IPS DF 4.7 (cell line): ENCODE measurements around the gene HOXD13.

Source experiments
- DNase-seq: peaks from one replicate; pipeline ENCODE4 v3.0.0-alpha.2; 2013; ENCODE audit warnings: low spot score; ENCODE audit errors: extremely low read depth

Gene HOXD13

DNA sequence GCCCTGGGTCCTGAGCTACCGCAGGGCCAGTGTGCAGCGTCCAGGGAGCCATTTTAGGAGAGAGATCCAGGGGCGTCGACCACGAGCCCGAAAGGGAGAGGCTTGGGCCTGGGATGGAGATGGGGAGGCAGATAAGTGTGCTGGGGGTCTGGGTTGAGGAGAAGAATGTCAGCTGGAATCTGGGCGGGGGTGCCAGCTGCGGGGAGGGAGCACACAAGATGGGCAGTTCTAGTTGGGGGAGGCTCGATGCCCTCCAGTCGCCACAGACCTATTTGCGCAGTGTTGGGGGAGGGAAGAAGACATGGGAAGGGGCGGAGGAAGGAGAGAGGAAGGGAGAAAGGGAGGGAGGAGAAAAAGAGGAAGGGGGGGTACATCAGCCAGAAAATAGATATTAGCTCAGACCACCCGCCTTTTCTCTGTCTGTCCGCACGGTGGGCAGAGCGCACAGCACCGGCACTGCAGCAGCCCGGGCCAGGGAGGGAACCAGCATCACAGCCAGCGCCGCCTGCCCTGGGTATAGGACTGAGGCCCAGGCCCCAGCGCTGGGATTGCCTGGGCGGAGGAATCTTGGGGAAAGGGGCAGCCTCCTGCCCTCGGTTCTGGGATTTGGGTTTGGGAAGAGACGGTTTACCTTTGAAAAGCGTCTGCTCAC lies 12.7 kb downstream of the HOXD13 start:
- no peak for DNase-seq

GRCh38 chr2:176105730-176106580 lies 13.4 kb downstream of the HOXD13 start:
- no peak for DNase-seq

GRCh38 chr2:176106581-176107539 lies 14.3 kb downstream of the HOXD13 start, which contains the start of gene HOXD11:
Gene HOXD11, plus strand, starts transcription at chr2:176107280. Its CDS starts 76 bp downstream, at chr2:176107356.
- no peak for DNase-seq

GRCh38 chr2:176107731-176108181 lies 15.2 kb downstream of the HOXD13 start:
- DNase-seq, result no peak

GRCh38 chr2:176109192-176109901 lies 16.8 kb downstream of the HOXD13 start:
- DNase-seq, result no peak

GRCh38 chr2:176109946-176110345 lies 17.4 kb downstream of the HOXD13 start:
- no peak for DNase-seq

- DNase-seq, result no peak
These were observed 18.1 kb downstream of the HOXD13 start for GRCh38 chr2:176110415-176111308.

DNA sequence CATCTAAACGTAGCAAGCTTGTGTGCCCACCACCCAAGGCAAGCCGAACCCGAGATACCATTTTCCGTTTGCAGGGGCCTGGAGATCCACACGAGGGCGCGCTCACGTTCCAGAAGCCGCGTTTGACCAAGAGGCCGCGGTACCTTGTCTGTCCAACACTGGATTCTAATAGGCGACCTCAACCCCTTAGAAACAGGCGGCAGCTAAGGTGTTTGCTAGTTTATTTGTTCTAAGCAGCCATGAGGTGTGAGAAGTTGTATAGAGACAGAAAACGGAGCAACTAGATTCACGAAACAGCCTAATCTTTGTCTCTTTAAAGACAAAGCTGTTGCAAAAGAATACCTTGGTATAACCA lies 18.8 kb downstream of the HOXD13 start:
- DNase-seq, result no peak

DNA sequence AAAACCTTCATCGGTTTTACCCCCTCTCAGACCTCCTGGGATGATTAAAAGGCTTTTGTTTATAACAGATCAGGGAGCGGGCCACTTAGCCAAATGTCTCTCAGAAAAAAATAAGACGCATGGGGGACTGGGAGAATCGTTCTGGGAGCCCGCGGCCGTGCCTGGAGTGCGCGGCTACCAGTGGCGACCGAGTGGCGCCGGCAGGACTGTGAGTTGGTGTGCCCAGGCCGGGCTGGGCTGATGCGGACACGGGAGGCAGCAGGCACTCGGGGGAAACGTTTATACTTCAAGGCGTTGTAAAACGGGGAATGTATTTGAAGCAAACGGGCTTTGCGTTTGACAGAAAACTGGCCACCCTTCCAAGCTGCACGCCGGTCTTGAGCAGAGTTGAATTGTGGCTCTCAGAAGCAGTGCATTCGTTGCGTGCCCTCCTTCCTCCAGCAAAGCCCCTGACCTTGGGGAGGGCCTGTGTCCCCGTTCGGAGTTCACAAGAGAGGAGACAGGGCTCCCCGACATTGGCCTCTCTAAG lies 19.4 kb downstream of the HOXD13 start:
- DNase-seq, result no peak

GRCh38 chr2:176112375-176113302 lies 20.1 kb downstream of the HOXD13 start:
- no peak for DNase-seq

DNA sequence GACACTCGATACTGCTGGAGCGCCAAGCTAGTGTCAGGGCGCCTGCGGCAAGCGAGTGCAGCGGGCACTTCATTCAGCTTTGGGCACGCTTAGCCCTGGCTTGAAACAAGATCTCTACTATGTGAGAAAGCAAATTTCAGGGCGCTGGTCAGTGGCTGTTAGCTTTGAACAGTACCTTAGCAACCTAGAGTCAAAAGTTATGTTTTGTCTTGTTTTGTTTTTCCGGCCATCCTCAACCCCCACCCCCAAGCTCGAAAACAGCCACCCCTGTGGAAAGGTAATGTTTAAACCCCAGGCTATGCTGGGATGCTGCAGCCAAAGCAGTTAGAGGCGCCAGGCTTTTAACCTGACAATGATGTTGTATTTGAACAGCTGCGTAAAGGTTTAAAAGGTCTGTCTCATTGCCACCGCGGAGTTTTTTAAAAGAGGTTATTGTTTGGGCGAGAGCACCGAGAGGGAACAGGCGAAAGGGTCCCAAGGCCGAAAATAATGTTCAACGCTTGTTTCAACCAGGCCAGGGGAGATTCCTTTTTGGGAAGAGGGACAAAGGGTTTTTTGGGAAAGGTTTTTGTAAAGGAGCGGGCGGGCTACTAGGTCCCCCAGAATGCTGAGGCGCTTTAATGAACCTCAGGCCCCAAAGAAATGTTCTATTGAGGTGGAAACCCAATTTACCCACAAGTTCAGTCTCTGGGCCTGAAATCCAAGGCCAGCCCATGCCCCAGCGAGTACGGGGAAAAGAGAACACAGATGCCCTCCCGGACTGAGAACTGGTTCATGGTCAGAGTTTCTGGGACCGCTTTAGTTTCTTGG lies 21.8 kb downstream of the HOXD13 start:
- no peak for DNase-seq

DNA sequence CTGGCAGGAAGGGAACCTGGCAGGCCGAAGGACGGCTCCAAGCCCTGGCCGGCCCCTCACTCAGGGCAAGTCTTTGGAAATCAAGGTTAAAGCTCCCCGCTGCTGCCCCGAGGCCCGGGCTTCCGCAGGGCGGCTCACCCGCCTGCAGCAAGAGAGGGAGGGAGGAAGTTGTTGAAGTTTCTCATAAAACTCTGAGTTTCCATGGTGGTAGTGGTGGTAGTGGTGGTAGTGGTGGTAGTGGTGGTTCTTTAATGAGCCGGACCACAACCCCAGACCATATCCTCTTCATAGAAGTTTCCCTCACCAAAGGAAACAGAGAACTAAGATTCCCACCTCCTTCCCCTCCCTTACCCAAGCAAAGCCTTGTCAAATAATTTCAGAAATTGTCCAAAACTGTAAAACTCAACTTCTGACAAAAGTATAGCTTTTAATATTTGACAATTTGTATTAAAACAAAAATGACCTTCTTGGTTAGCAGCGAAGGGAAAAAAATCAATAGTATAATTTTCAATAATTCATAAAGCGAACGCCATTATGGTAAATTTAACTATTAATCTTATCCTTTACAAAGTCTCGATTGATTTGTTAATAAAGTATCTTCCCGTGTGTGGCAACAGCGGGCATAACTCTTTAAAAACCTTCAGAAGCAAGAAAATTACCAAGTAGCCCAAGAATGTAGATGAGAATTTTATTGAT lies 22.6 kb downstream of the HOXD13 start:
- no peak for DNase-seq

DNA sequence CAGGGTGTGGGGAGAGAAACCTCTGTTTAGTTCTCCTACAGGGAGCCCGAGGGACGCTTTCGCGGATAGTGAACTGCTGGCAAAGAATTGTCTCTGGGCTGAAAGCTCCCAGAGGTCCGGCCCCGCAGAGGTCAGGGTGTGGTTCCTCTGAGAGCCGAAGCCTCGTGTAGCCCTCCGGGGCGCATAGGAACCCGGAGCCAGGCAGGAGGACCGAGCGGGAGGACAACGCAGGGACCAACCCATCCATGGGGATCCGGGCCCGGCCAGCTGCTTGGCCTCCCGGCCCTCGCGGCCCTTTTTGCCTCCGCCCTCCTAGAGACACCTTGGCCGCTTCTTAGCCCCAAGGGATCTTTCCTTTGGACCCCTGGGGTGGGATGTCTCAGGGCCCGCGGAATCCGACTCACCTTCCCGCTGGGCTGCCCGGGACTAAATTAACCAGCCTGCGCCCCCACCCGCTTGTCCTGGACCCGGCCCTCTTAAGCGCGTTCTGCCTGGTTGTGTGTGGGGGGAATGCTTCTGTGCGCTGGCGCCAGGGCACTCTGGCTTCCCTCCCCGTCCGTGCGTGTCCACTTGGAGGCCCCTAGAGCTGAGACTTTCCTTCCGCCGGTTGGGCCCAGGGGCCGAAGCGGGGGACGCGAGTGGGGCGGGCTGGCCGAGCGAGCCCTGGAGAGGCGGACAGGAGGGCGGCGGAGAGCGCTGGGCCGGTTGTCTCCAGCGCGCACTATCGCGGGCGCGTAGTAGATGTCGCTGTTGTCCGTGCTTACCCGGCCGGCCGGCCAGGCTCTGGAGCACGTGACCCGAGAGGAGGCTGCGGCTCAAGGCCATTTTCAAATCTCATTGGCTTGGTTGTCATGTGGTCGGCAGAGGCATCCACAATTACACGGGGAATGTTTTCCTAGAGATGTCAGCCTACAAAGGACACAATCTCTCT lies 23.6 kb downstream of the HOXD13 start, which contains the start of gene HOXD10:
Gene HOXD10, plus strand, starts transcription at position 896 of the 931 bp plus-strand sequence. CDS start 56 bp downstream, outside the sequence.
- DNase-seq, result no peak

DNA sequence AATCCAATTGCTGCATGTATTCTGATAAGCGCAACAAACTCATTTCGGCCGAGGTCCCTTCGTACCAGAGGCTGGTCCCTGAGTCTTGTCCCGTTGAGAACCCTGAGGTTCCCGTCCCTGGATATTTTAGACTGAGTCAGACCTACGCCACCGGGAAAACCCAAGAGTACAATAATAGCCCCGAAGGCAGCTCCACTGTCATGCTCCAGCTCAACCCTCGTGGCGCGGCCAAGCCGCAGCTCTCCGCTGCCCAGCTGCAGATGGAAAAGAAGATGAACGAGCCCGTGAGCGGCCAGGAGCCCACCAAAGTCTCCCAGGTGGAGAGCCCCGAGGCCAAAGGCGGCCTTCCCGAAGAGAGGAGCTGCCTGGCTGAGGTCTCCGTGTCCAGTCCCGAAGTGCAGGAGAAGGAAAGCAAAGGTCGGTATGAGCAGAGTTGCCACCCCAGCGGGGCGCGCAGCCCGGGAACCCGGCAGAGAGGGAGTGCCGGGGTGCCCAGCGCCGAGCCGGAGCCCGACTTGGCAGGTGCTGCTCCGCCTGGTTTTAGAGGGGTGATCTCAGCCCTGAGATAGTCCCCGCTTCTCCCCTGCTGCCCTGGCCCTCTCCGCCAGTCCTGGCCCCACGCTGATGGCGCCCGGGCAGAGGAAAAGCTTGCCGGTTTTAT lies 24.8 kb downstream of the HOXD13 start:
- DNase-seq, result no peak

- DNase-seq, result no peak
These were observed 25.4 kb downstream of the HOXD13 start for GRCh38 chr2:176117823-176118371.
